ENCODE results near the gene VWA3B.

The VWA3B gene, protein sequence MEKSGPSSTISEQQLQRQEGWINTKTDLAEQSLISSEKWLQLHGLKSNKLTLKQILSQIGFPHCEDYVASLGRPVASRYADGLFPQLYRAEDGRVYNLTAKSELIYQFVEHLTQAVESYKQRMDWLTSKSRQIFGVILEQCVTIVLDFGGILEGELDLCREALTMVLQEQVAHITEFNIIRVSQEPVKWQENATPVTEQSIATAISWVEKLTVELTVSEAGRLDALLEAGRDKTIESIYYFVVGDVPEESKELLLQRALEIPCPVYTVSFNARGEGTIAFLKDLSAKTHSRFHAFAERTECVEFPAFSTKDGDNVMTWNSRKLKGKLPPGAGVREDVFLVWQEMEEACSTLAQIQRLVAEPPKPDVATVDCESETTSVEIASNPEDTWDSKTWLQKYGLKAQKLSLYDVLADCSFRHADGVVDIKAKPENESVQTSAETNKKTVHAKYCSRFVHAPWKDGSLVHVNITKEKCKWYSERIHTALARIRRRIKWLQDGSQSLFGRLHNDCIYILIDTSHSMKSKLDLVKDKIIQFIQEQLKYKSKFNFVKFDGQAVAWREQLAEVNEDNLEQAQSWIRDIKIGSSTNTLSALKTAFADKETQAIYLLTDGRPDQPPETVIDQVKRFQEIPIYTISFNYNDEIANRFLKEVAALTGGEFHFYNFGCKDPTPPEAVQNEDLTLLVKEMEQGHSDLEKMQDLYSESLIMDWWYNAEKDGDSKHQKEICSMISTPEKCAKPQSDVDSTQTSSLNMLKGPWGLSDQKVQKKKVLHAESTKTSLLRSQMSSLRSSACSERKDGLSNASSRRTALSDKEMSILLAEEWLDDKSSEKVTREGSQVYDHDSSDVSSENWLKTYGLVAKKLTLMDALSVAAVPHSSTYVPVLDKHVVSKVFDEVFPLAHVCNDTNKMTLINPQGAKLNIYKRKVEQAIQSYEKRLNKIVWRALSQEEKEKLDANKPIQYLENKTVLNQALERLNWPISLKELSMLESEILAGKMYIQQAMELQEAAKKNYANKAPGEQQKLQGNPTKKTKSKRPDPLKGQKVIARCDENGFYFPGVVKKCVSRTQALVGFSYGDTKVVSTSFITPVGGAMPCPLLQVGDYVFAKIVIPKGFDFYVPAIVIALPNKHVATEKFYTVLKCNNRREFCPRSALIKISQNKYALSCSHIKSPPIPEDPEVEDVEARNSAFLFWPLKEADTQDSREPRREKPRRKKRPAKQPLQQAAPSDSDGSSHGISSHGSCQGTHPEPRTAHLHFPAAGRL (N-terminal part only)

DNA sequence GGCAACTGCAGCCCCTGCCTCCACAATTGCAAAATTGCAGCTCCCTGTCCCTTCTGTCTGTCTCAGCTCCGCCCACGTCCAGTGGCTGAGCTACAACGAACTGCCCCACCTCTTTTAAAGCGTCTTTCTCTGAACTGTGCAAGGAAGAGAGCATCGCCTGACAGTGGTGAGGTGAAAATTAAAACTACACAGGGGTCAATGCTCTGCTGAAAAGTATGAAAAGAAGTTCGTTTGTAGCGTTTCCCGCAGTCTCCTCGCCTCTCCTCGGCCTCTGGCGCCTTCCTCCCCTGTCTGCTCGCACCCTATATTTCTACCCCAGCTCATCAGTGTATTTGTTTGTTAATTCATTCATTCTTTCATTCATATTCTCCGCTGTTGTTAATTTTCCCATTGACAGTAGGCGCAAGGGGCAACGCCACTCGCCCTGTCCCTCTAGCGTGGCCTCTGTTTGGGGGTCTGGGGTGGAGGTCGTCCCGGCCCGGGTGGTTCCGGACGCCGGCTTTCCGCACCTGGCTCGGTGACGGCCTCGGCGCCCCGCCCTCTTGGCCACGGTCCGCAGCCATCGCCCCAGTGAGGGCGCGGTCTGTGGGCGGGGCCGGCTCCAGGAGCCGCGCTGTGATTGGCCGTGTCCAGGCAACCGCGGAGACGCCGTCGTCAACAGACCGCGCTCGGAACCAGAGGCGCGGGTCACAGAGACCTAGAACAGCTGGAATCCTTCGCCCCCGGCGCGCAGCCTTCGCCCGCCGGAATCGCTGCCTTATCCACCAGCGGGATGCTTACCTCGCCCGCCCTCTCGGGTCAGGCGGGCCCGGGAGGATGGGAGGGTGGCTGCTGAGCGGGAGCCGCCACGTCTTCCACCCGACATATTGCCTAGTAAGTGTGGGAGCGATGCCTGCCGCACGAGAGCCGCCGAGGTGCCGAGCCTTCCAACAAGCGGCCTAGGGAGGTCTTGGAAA, at the start of gene VWA3B:
TSS of gene VWA3B (plus strand) at position 677 of the 956 bp plus-strand sequence. CDS start 5,926 bp downstream, outside the sequence.
- peak; percentile 92 for ATAC-seq
- TF ChIP-seq, protein P1, sequence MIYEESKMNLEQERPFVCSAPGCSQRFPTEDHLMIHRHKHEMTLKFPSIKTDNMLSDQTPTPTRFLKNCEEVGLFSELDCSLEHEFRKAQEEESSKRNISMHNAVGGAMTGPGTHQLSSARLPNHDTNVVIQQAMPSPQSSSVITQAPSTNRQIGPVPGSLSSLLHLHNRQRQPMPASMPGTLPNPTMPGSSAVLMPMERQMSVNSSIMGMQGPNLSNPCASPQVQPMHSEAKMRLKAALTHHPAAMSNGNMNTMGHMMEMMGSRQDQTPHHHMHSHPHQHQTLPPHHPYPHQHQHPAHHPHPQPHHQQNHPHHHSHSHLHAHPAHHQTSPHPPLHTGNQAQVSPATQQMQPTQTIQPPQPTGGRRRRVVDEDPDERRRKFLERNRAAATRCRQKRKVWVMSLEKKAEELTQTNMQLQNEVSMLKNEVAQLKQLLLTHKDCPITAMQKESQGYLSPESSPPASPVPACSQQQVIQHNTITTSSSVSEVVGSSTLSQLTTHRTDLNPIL (CRISPR knock-in tag; IDR thresholded peaks at IDR 0.05; ENCODE audit: low read depth), result no peak
- TF ChIP-seq ISL1 (CRISPR knock-in tag; IDR thresholded peaks at IDR 0.05) (no peak), RARB (CRISPR knock-in tag; IDR thresholded peaks at IDR 0.05) (no peak), OSR1 (CRISPR knock-in tag; IDR thresholded peaks at IDR 0.05) (no peak), ZNF70 (CRISPR knock-in tag; IDR thresholded peaks at IDR 0.05) (no peak), ZNF8 (CRISPR knock-in tag; IDR thresholded peaks at IDR 0.05) (no peak), ZFP3 (CRISPR knock-in tag; IDR thresholded peaks at IDR 0.05) (no peak), BACH2 (CRISPR knock-in tag; IDR thresholded peaks at IDR 0.05; ENCODE audit: borderline replicate concordance) (no peak), ZFP30 (CRISPR knock-in tag; IDR thresholded peaks at IDR 0.05) (no peak), TCF4 (CRISPR knock-in tag; IDR thresholded peaks at IDR 0.05; ENCODE audit: borderline replicate concordance) (no peak)
- TF ChIP-seq, protein P2, sequence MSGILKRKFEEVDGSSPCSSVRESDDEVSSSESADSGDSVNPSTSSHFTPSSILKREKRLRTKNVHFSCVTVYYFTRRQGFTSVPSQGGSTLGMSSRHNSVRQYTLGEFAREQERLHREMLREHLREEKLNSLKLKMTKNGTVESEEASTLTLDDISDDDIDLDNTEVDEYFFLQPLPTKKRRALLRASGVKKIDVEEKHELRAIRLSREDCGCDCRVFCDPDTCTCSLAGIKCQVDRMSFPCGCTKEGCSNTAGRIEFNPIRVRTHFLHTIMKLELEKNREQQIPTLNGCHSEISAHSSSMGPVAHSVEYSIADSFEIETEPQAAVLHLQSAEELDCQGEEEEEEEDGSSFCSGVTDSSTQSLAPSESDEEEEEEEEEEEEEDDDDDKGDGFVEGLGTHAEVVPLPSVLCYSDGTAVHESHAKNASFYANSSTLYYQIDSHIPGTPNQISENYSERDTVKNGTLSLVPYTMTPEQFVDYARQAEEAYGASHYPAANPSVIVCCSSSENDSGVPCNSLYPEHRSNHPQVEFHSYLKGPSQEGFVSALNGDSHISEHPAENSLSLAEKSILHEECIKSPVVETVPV (CRISPR knock-in tag; IDR thresholded peaks at IDR 0.05), result no peak
- TF ChIP-seq, protein P3, sequence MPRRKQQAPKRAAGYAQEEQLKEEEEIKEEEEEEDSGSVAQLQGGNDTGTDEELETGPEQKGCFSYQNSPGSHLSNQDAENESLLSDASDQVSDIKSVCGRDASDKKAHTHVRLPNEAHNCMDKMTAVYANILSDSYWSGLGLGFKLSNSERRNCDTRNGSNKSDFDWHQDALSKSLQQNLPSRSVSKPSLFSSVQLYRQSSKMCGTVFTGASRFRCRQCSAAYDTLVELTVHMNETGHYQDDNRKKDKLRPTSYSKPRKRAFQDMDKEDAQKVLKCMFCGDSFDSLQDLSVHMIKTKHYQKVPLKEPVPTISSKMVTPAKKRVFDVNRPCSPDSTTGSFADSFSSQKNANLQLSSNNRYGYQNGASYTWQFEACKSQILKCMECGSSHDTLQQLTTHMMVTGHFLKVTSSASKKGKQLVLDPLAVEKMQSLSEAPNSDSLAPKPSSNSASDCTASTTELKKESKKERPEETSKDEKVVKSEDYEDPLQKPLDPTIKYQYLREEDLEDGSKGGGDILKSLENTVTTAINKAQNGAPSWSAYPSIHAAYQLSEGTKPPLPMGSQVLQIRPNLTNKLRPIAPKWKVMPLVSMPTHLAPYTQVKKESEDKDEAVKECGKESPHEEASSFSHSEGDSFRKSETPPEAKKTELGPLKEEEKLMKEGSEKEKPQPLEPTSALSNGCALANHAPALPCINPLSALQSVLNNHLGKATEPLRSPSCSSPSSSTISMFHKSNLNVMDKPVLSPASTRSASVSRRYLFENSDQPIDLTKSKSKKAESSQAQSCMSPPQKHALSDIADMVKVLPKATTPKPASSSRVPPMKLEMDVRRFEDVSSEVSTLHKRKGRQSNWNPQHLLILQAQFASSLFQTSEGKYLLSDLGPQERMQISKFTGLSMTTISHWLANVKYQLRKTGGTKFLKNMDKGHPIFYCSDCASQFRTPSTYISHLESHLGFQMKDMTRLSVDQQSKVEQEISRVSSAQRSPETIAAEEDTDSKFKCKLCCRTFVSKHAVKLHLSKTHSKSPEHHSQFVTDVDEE (CRISPR knock-in tag; IDR thresholded peaks at IDR 0.05), result no peak

DNA sequence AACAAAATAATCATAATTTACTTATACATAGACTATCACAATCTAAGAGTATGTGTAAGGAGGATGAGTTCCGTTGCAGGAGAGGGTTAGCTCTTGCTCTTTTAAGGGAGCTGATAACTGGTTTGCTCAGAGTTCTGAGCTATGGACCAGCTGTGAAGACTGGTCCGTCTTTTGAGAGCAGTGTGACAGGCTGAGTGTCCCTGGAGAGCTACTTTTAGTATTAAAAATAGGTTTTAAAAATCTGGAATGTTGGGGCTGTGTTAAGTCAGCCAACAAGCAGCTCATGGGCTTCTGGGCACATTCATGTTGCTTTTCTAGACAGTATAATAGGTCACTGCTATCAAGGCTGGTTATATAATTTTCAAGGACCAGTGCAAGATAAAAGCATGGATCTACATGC, 49.8 kb upstream of the VWA3B start:
- ATAC-seq, result no peak
- TF ChIP-seq SNAI2 (CRISPR knock-in tag; IDR thresholded peaks at IDR 0.05), result no peak
- TF ChIP-seq GLIS3 (CRISPR knock-in tag; IDR thresholded peaks at IDR 0.05), result no peak
- no peak for TF ChIP-seq CSDC2 (CRISPR knock-in tag; IDR thresholded peaks at IDR 0.05)
- TF ChIP-seq PPARA (CRISPR knock-in tag; IDR thresholded peaks at IDR 0.05; ENCODE audit: borderline replicate concordance), result no peak
- no peak for TF ChIP-seq ZFP30 (CRISPR knock-in tag; IDR thresholded peaks at IDR 0.05)
- TF ChIP-seq RARB (CRISPR knock-in tag; IDR thresholded peaks at IDR 0.05), result no peak
- TF ChIP-seq, protein P4, sequence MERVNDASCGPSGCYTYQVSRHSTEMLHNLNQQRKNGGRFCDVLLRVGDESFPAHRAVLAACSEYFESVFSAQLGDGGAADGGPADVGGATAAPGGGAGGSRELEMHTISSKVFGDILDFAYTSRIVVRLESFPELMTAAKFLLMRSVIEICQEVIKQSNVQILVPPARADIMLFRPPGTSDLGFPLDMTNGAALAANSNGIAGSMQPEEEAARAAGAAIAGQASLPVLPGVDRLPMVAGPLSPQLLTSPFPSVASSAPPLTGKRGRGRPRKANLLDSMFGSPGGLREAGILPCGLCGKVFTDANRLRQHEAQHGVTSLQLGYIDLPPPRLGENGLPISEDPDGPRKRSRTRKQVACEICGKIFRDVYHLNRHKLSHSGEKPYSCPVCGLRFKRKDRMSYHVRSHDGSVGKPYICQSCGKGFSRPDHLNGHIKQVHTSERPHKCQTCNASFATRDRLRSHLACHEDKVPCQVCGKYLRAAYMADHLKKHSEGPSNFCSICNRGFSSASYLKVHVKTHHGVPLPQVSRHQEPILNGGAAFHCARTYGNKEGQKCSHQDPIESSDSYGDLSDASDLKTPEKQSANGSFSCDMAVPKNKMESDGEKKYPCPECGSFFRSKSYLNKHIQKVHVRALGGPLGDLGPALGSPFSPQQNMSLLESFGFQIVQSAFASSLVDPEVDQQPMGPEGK (CRISPR knock-in tag; IDR thresholded peaks at IDR 0.05; ENCODE audit: borderline replicate concordance), result no peak
- no peak for TF ChIP-seq TCF4 (CRISPR knock-in tag; IDR thresholded peaks at IDR 0.05; ENCODE audit: borderline replicate concordance)
- TF ChIP-seq ZNF70 (CRISPR knock-in tag; IDR thresholded peaks at IDR 0.05), result no peak
- TF ChIP-seq ZNF565 (CRISPR knock-in tag; conservative IDR thresholded peaks at IDR 0.05; ENCODE audit: low read depth), result no peak

Measured in SK-N-SH treated with all-trans-retinoic acid at 6 μM for 48 hours (cell line).